ENCODE data around the gene CHCHD3.
"Not testable (repeated sequence)": the region's sequence is repeated elsewhere in the genome, so short reads cannot be mapped to it uniquely, and the experiment has no call there.

Gene CHCHD3

GRCh38 chr7:132942701-132943100, 139.2 kb downstream of the CHCHD3 start:
- no peak for DNase-seq

- no peak for DNase-seq
Measured at GRCh38 chr7:132941905-132942304, 140.0 kb downstream of the CHCHD3 start.

GRCh38 chr7:132941428-132941827, 140.5 kb downstream of the CHCHD3 start:
- DNase-seq: no peak

- no peak for DNase-seq
Measured at GRCh38 chr7:132940084-132940483, 141.8 kb downstream of the CHCHD3 start.

- no peak for DNase-seq
Measured at GRCh38 chr7:132939495-132939894, 142.4 kb downstream of the CHCHD3 start.

GRCh38 chr7:132937286-132937685, 144.6 kb downstream of the CHCHD3 start:
- no peak for DNase-seq

GRCh38 chr7:132935608-132936007, 146.3 kb downstream of the CHCHD3 start:
- no peak for DNase-seq

GRCh38 chr7:132934017-132934416, 147.9 kb downstream of the CHCHD3 start:
- no peak for DNase-seq

GRCh38 chr7:132933072-132933458, 148.8 kb downstream of the CHCHD3 start:
- no peak for DNase-seq

- no peak for DNase-seq
Measured at GRCh38 chr7:132932296-132933071, 149.4 kb downstream of the CHCHD3 start.

- no peak for DNase-seq
Measured at GRCh38 chr7:132930881-132931280, 151.0 kb downstream of the CHCHD3 start.

GRCh38 chr7:132929944-132930343, 151.9 kb downstream of the CHCHD3 start:
- not testable (repeated sequence) for DNase-seq

GRCh38 chr7:132919771-132920170, 162.1 kb downstream of the CHCHD3 start:
- DNase-seq: no peak

GRCh38 chr7:132915647-132916046, 166.2 kb downstream of the CHCHD3 start:
- DNase-seq: no peak

- no peak for DNase-seq
Measured at GRCh38 chr7:132910657-132911056, 171.2 kb downstream of the CHCHD3 start.

- no peak for DNase-seq
Measured at GRCh38 chr7:132907380-132907940, 174.4 kb downstream of the CHCHD3 start.

- DNase-seq: no peak
Measured at GRCh38 chr7:132906193-132906835, 175.6 kb downstream of the CHCHD3 start.

GRCh38 chr7:132905136-132905535, 176.8 kb downstream of the CHCHD3 start:
- not testable (repeated sequence) for DNase-seq

- no peak for DNase-seq
Measured at GRCh38 chr7:132904209-132904608, 177.7 kb downstream of the CHCHD3 start.

- DNase-seq: not testable (repeated sequence)
Measured at GRCh38 chr7:132902294-132902693, 179.6 kb downstream of the CHCHD3 start.

GRCh38 chr7:132901241-132901640, 180.6 kb downstream of the CHCHD3 start:
- no peak for DNase-seq

GRCh38 chr7:132899833-132900232, 182.1 kb downstream of the CHCHD3 start:
- DNase-seq: no peak

GRCh38 chr7:132898641-132899175, 183.2 kb downstream of the CHCHD3 start:
- DNase-seq: not testable (repeated sequence)

Data from activated CD8-positive, alpha-beta memory T cell treated with anti-CD3 and anti-CD28 coated beads for 24 hours (primary cell).